Renal cortical epithelial cell (primary cell): ENCODE results near the gene INPP4A. TPM values are rescaled to one million over a fixed set of nuclear protein-coding genes. Genes with fewer than 3 reads are reported as not detected.

Experiments used
- DNase-seq: peaks from one replicate; pipeline ENCODE4 v3.0.0-alpha.2; 2011; ENCODE audit warnings: low read depth
- total RNA-seq: library from RNA; depleted of rRNA; stranded (reverse); fragments of >200 nt; gene quantifications from 2 replicates; pipeline ENCODE4 v1.2.3, GENCODE V29; 2014

INPP4A gene
- total RNA-seq, 1 donor from 2014 or later = 30.9 TPM

DNA sequence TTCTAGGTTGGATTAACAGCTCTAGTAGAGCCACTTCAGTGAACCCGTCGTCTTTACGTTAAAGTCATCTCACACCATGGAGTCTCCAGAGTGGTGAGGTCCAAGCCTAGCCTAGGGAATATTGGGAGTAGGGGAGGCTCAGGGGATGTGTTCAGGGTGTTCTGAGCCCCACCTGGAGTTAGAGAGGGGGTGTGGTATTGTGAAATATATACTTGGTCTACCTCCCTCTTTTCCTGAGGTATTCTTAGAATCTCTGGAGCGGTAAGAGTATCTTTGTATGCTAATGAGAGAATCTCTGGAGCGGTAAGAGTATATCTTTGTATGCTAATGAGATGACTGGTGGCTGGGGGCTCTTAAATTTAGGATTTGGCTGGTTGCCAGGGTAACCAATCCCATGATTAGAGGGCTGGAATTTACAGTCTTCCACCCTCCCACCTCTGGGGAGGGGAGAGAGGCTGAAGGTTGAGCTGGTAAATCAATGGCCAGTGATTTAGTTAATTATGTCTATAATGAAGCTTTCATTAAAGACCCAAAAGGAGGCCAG is 69.5 kb downstream of the INPP4A start:
- peak; percentile 52 for DNase-seq

DNA sequence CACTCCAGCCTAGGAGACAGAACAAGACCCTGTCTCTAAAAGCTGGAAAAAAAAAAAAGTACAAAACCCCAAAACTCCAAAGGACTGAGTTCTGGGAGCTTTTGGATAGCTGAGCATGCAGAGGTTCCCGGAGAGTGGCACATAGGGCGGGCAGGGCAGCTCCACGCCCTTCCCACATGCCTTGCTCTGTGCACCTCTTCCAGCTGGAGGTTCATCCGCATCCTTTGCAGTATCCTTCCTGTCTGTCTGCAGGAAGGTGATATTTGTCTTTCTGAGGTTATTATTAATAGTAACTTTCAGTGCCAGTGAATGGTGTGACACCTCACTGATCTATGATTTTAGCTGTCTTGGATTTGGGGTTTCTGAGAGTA is 70.2 kb downstream of the INPP4A start:
- no peak for DNase-seq

DNA sequence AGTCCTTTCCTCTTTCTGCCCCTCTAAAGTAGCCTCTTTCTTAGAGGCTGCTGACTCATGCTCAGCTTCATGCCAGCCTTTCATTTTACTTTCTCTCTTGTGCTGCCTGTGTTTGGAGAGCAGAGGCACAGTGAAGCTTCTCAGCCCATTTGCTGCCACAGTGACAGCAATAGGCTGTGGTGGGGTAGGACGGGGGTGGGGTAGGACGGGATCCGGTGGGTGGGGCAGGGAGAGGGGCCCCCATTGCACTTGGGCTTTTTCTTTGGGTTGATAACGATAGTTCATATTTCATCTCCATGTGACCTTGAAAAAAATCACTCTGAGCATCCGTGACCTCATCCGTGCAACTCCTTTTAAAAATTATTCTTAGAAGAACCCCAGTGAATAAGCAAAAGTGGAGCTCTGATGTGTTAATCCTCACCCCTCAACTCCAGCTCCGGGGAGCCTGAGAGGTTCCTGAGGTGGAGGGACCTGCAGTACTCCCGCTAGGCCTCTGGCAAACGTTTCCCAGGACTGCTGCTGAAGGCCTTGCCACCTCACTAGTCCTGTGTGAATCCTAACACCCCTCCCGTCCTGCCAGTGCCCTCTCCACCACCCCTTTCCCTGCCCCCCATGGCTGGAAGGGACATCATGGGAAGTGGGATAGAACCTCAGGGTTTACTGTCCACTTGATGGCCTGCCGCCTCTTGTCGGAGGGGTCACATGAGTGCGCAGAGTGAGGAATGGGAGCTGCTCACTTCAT is 70.8 kb downstream of the INPP4A start:
- peak; percentile 40 for DNase-seq

DNA sequence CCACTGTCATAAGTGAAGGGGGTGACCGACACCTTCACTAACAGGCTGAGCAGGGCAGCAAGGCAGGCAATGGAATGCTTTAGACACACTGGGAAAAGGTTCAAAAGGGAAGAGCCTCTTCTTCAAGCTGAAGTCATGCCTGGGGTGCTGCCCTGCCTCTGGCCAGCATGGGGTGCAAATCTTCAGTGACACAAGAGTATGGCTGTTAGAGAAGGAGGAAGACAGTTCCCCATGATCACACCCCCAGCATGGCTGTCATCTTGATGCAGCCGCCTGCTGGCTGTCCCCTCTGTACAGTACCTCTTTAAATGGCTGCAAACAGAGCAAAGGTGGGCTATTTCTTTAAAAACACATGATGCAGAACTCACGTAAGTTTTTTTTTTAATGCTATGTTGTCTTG is 71.9 kb downstream of the INPP4A start:
- no peak for DNase-seq

DNA sequence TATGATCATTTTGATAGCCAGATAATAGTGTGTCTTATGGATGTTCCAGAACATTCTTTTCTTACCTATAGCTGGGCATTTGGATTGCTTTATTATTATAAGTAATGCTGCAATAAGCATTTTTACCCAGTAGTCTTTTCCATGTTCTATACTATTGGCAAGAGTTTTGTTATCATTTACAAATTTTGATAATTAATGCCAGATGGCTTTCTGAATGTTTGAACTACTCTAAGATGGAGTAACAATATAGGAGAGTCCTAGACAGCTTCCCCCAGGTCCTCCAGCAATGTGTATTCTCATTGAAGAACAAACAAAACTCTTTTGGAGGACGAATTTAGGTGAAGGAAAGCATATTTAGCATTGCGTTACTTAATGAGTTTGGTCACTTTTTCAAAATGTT is 73.0 kb downstream of the INPP4A start:
- no peak for DNase-seq

DNA sequence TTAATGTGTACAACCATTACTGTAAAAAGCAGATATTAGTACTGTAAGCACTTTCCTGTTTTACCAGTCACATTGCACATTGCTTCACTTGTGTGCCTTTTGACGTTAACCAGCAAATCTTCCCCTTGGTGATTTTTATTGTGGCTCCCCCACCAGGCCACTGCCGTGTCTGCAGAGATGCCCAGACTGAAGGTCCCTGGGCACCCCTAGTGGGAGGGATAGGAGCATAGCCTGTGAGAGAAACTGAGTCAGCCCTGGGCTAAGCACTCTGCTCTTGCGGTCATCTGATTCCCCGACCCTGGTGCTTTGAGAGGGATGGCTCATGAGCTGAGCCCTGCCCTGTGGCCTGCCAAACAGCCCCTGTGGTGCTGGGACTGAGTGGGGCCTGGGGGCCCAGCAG is 73.4 kb downstream of the INPP4A start:
- peak; percentile 23 for DNase-seq

DNA sequence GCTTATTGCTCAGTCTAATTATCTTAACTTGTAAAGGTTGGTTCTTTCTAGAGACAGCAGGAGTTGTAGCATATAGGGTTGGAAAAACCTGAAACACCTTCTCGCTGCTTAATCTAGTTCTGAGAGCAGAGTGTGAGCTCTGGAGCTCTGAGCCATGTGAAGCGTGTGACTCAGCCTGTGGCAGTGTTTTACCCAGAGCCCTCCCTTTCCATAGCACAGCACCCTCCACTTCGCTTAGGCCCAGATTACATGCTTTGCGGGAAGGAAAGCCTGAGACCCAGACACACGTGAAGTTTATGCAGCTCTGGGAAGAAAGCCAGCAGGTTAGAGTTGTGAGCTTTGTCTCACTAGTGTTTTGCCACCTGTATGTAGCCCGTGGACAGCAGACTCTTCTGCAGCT is 74.5 kb downstream of the INPP4A start:
- peak; percentile 54 for DNase-seq

DNA sequence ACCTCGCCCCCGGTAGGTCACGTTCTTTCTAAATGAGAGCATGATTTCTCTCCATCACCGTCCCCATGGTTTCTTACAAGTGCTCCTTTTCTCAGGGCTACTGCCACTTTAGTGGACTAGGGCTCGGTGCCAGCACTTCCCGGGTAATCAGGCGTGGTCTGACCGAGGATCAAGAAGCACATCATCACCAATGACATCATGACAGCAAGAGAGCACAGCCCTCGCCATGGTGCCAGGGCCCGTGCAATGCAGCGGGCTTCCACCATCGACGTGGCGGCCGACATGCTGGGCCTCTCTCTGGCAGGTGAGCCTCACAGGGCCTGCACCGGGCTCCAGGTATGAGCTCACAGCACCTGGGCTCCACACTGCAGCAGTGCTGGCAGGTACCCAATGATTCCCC is 75.2 kb downstream of the INPP4A start:
- no peak for DNase-seq

DNA sequence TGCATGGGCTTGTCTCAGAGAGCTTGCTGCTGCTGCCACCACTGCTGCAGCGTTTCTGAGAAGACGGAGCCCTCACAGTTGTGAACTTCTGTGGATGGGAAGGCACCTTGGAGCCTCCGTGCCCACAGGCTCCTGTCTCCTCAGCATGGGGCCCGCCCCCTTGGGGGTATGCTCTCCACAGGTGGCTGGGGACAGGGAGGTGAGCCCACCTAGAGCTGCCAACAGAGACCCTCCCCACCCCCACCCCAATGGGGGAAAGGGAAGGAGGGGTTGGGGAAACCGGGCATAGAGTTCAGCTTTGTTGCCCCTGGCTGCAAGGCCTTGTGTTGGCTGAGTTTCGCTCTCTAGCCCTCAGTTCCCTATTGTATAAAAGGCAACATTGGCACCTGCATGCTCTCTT is 76.1 kb downstream of the INPP4A start:
- DNase-seq = no peak

DNA sequence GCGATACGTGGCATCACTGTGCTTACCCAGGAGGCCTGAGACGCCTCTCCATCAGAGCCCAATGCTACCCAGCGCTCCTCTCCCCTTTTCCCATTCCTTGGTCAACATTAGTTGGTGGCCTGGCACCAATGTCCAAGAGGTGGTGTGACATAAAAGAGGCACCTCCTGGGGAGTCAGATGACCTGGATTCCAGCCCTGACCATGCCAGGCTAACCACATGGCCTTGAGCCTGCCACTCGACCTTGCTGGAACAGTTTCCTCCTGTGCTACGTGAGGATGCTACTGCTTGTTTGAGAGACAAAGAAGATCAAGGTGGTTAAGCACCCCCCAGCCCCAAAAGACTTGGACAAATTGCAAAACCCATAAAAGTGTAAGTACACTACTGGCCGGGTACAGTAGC is 76.6 kb downstream of the INPP4A start:
- no peak for DNase-seq

DNA sequence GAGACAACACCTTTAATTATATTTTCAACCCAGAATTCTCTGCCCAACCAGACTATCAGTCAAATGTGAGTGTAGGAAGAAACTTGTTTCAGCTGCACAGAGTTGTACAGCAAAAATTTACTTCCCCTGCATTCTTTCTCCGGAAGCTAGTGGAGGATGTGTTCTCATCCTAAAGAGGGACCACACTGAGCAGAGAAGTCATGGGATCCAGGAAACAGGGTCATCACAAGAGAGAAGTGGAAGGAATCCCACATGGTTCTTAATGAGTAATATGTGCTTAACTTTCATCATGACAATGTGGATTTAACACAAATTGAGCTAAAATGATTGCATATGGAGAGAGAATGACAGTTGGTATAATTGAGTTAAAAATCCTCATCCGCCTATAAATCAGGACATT is 78.2 kb downstream of the INPP4A start:
- no peak for DNase-seq

DNA sequence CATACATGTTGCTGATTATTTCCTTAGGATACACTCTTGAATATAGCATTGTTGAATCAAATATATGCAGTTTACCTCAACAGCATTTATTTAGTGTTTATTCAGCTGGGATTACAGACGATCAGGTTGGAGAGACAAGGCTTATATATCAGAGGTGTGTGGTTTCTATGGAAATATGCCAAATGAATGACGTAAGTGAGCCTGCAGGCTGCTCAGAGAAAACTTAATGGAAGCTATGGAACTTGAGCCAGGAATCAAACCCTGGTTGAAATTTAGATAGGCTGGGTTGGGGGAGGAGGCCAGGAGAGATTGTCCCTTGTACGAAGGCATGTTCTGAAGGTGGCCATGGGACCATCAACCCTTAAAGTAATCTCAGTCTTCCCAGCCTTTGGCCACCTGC is 79.5 kb downstream of the INPP4A start:
- DNase-seq = peak; percentile 46

DNA sequence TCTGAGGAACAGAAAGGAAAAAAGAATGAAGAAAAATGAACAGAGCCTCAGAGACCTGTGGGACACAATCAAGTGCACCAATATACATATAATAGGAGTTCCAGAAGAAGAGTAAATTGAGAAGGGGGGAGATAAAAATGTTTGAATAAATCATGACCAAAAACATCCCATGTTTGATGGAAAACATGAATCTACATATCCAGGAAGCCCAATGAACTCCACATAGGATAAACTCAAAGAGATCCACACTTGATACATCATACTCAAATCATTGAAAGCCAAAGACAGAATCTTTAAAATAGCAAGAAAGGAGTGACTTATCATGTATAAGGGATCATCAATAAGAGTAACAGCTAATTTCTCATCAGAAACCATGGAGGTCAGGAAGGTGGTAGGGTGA is 83.7 kb downstream of the INPP4A start:
- DNase-seq = no peak

DNA sequence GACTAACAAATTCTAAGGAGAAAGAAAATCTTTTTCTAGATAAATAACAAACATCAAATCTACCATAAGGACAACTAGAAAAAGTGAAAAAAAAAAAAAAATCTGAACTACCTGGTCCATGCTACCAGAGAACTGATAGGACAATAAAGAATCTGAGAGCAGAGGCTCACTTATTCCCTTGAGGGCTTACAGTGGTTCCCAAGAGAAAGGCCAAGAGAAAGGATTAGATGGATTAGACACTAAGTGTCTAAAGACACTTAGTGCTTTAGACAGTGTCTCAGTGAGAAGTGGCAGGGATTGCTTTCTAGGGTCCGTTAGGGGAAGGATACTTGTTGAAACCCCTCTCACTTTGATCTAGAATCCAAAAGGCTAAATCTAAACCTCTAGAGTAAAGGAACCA is 85.5 kb downstream of the INPP4A start:
- DNase-seq = no peak

DNA sequence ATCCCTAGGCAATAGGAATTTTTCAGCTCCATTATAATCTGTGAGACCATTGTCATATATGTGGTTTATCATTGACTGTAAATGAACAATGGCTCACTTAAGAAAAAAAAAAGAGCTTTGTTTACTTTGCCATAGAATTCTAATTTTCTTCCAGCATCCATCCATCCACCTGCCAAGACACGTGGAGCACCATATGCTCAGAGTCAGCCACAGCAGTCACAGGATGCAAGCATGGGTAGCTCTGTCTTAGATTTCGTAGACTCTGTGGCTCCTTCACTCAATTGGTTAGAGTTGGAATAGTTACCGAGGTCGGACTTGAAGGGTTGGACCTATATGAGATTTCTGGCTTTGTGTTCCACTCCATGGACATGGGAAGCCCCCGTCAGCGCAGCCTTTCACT is 88.1 kb downstream of the INPP4A start:
- DNase-seq = no peak

DNA sequence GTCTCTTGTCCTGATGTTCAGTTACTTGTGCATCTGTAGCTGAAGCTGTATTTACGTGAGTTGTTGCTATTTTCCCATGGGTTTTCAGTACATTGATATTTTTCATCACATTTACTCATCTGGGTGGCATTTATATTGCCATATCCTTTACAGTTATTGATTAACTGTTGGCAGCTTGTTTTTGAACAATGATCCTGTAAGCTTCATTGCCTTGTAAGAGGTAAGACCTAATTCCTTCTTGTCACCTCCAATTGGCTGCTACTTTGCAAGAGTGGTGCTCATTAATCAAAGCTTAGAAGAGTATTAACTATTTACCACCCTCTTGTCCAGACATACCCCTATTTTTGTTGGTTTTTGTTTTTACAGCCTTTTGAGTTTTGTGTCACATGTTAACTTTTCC is 88.9 kb downstream of the INPP4A start:
- peak; percentile 41 for DNase-seq

DNA sequence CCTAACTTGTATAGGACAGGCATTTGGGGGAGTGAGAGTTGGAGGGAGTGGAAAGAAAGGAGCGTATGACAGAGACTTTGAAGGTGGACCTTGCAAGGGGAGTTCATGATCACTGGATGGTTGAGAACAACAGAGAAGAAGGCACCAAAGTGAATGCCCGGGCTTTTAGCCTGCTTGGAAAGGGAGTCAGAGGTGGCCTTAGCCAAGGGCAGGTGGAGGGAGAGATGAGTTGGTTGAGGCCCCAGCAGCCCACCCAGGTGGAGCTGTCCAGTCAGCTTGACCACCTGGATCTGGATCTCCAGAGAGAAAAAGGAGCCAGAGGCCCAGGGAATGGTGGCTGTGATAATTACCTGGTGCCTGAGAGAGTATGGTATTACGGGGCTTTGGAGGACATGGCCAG is 90.1 kb downstream of the INPP4A start:
- DNase-seq = no peak

DNA sequence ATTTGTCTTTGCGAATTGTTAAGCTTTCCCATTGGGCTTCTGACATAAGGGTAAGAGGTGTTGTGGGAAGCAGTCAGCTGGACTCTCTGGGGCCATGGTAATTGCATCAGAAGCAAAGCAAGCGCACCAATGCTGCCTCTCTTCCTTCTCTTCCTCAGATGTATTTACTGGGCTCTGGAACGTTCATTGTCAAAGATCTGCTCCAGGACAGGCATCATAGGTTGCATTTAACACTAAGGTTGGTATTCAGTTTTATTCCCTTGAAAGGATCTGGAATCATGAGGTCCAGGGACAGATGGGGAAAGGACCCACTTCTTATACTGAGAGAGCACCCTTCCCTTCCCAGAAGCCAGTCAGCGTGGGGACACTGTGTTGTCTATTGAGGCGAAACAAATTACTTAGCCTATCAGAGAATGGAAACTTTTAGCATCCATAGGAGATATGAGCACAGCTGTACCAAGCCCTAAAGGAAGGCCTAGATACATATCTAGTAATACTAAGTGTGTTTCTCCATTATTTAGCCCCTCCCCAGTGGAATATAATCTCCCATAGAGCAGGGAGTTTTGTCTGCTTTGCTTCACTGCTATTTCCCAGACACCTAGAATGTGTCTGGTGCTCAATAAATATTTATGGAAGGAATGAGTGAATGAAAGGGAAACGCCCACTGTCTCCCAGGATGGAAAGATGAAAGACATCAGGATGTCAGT is 91.5 kb downstream of the INPP4A start:
- no peak for DNase-seq

DNA sequence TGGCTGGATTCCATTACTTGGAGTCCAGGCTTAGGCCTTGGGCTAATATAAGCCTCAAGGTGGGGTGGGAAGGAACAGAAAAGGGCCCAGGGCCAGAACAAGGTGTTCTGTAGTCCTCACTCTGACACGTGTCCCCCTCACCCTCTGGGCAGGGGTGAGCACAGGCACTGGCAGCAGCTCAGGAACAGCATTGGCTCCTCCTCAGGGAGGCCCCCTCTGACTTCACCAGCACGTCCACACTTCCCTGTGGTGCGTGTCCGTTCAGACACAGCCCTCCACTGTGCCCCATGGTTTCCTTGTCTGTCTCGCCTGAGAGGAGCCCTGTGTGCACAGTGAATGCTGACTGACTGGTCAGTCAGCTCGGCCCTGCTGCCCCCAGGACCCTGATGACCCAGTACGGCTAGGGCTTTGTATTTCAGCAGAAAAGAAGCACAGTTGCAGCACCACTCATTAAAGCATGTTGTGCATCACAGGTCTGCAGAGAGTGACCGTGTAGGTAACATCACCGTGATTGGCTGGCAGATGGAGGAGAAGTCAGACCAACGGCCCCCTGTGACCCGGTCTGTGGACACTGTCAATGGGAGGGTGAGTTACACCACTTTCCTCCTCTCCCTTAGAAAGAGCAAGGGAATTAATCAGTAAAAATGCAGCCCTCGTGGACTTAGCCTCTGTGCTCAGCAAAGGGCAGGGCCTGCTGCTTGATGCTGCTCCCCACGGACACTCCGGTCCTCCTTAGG is 92.9 kb downstream of the INPP4A start:
- no peak for DNase-seq

DNA sequence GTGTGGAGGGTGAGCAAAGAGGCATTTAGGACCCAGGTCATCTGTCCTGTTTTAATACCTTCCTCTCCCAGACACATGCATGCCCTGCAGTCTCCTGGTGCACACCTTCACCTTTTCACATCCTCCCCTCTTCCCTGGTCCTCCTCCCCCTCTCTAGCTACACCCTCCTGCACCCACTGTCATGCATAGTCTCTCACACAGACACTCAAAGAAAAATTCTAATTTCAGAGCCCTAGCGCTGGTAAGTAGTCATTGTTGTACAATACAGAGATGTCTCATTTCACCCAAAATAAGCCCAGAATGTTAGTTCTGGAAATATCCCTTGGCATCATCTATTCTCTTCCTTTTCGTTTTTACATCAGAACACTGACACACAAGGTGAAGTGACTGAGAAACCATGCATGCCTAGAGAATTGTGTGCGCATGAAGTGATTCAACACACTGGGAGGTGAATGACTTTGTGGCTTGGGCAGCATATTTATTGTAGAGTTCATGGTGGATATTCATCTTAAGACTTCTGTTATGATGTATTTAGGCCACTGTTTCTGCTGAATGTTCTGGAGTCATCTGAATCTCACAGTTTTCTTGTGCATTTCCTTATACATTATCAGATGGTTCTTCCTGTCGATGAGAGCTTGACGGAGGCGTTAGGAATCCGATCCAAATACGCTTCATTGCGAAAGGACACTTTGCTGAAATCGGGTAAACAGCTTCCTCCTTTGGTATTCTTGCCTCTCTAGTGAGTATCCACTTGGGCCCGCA is 93.8 kb downstream of the INPP4A start:
- no peak for DNase-seq

DNA sequence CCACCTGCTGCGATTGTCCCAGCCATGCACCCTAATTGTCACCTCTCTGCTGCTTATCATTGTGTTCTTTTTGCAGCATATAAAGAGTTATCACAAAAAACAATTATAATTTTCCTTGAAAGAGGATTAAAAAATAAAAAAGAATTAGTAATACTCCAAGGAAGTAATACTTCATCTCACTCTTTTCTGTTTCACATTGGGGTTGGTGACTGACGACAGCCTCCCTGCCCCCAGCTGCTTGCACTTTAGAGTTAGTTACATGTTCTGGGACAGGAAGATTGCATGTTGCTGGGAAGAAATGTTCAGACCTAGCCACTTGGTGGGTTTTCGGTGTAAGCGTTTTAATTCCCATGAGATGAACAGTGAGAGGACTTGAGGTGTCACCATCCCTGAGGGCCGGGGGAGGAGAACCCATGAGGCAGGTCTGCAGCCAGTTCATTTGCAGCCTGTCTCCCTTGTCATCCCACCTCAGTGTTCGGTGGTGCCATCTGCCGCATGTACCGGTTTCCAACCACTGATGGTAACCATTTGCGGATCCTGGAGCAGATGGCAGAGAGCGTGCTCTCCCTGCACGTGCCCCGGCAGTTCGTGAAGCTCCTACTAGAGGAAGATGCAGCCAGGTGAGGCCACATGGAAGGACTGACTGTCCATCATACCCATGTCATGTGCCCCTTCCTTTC is 94.5 kb downstream of the INPP4A start:
- DNase-seq = no peak
